ENCODE measurements around the gene TAB2. TPM values are rescaled to one million over a fixed set of nuclear protein-coding genes. Genes with fewer than 3 reads are reported as not detected.

TAB2 gene
- total RNA-seq, 1 experiment from 2014 or later: 56.2 TPM

- no peak overlapping the region for H3K56ac ChIP-seq (ENCODE audit: insufficient read length, low read depth, low read length)
- no peak overlapping the region for H3K14ac ChIP-seq (ENCODE audit: insufficient read depth, low read length)
- H3K9ac ChIP-seq (ENCODE audit: extremely low read depth, insufficient read length, low read length): no peak overlapping the region
- no peak overlapping the region for H4K5ac ChIP-seq (ENCODE audit: insufficient read length, low read depth, low read length)
- H3K23ac ChIP-seq (ENCODE audit: insufficient read length, low read depth, low read length): no peak overlapping the region
- H4K91ac ChIP-seq (ENCODE audit: insufficient read length, low read depth, low read length): no peak overlapping the region
- no peaks in the 10 kb centered on the region for H4K20me1 ChIP-seq (ENCODE audit: control insufficient read depth, insufficient read depth, insufficient read length)
- H3K9me3 ChIP-seq (ENCODE audit: control insufficient read depth, low read depth, low read length): no peaks in the 10 kb centered on the region
- Mint-ChIP-seq H3K36me3 (ENCODE audit: insufficient read depth in 1 of 3, low read depth in 3 of 3) (no peaks in the 10 kb centered on the region; a peak in 1 of 7 replicates), H3K9me3 (no peaks in the 10 kb centered on the region), H3K4me1 (peaks cover 40 to 42% of the 10 kb centered on the region in 2 experiments), H3K4me3 (no peak overlapping the region), H3K27ac (peak overlapping the region in 1 of 3 experiments; percentile 13; a peak in 2 of 7 replicates), H3K27me3 (ENCODE audit: low read depth) (no peaks in the 10 kb centered on the region)
- no peak overlapping the region for H2AFZ ChIP-seq (ENCODE audit: low read length)
- H3K27ac ChIP-seq (ENCODE audit: insufficient read length, low read depth, low read length): no peak overlapping the region
- peaks cover 35% of the 10 kb centered on the region for H3K79me2 ChIP-seq (ENCODE audit: insufficient read depth, low read length)
- DNase-seq: no peak
- peaks cover 10% of the 10 kb centered on the region for H3K79me1 ChIP-seq (ENCODE audit: insufficient read depth, low read depth, low read length, poor library complexity, severe bottlenecking)
- H3K4ac ChIP-seq (ENCODE audit: low read depth, low read length): no peak overlapping the region
- no peak overlapping the region for H3K4me2 ChIP-seq (ENCODE audit: insufficient read depth, insufficient read length, low read length)
- no peak overlapping the region for H3K18ac ChIP-seq (ENCODE audit: insufficient read length, low read depth, low read length)
- H2BK120ac ChIP-seq (ENCODE audit: low read depth, low read length, poor library complexity, severe bottlenecking): no peak overlapping the region
- H2BK12ac ChIP-seq (ENCODE audit: insufficient read length, low read depth, low read length): no peak overlapping the region
- H2BK5ac ChIP-seq (ENCODE audit: insufficient read length, low read length): no peak overlapping the region
- no peaks in the 10 kb centered on the region for H3K27me3 ChIP-seq (ENCODE audit: insufficient read depth, low read length)
- no peak overlapping the region for H3T11ph ChIP-seq (ENCODE audit: low read length)
- H2AK5ac ChIP-seq (ENCODE audit: insufficient read length, low read length): no peak overlapping the region
- H2BK15ac ChIP-seq (ENCODE audit: low read depth, low read length): no peak overlapping the region
- no peak overlapping the region for H2BK20ac ChIP-seq (ENCODE audit: low read depth, low read length, poor library complexity, severe bottlenecking)
- no peak overlapping the region for H4K8ac ChIP-seq (replicated peaks; ENCODE audit: insufficient read length, low read depth, low read length)
- TF ChIP-seq, protein P1, sequence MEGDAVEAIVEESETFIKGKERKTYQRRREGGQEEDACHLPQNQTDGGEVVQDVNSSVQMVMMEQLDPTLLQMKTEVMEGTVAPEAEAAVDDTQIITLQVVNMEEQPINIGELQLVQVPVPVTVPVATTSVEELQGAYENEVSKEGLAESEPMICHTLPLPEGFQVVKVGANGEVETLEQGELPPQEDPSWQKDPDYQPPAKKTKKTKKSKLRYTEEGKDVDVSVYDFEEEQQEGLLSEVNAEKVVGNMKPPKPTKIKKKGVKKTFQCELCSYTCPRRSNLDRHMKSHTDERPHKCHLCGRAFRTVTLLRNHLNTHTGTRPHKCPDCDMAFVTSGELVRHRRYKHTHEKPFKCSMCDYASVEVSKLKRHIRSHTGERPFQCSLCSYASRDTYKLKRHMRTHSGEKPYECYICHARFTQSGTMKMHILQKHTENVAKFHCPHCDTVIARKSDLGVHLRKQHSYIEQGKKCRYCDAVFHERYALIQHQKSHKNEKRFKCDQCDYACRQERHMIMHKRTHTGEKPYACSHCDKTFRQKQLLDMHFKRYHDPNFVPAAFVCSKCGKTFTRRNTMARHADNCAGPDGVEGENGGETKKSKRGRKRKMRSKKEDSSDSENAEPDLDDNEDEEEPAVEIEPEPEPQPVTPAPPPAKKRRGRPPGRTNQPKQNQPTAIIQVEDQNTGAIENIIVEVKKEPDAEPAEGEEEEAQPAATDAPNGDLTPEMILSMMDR (conservative IDR thresholded peaks at IDR 0.05): no peak
- no peaks in the 10 kb centered on the region for H3K4me1 ChIP-seq (ENCODE audit: insufficient read depth, low read length)
- H3K23me2 ChIP-seq (ENCODE audit: insufficient read length, low read depth, low read length, poor library complexity, severe bottlenecking): peaks cover 7% of the 10 kb centered on the region
Measured at GRCh38 chr6:149320796-149321195, 3.3 kb downstream of the TAB2 start.
